HS-27A (cell line): Measurements from ENCODE around the gene ZNF500.
"Not testable (repeated sequence)": the region's sequence is repeated elsewhere in the genome, so short reads cannot be mapped to it uniquely, and the experiment has no call there.

Source experiments
- DNase-seq: peaks from one replicate; pipeline ENCODE4 v3.0.0-alpha.2; 2012; ENCODE audit warnings: low read depth, missing footprints

Gene ZNF500

DNA sequence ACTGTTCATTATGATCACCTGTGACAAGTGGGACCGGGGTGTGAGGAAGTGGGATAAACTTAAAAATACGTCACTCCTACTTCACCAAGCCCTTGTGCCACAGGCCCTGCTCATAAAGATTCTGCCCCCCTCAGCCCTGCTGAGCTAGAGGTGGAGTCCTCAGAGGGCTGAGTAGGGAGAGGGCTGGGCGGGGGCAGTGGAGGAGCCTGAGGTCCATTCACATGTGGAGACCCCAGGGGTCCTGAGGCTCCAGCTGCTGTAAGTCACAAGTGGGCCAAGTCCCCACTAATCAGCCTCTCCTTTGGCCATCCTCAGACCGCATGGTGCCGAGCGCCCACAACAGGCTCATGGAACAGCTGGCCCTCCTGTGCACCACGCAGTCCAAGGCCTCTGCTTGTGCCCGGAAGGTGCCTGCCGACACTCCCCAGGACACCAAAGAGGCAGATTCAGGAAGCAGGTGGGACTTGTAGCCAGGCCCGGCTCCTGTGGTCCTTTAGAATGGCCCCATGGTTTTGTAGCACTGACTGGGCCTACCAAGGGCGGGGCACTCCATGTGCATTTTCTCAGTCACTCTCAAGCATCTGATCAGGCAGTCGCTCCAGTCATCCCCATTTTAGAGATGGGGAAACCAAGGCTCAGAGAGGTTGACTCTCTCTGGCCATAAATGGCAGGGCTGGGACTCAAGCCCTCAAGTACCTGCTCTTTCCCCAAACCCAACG lies 22.2 kb downstream of the ZNF500 start:
- DNase-seq = no peak

- no peak for DNase-seq
These were observed 23.6 kb downstream of the ZNF500 start for GRCh38 chr16:4743226-4743878.

- DNase-seq = not testable (repeated sequence)
These were observed 28.6 kb downstream of the ZNF500 start for GRCh38 chr16:4738370-4738769.

DNA sequence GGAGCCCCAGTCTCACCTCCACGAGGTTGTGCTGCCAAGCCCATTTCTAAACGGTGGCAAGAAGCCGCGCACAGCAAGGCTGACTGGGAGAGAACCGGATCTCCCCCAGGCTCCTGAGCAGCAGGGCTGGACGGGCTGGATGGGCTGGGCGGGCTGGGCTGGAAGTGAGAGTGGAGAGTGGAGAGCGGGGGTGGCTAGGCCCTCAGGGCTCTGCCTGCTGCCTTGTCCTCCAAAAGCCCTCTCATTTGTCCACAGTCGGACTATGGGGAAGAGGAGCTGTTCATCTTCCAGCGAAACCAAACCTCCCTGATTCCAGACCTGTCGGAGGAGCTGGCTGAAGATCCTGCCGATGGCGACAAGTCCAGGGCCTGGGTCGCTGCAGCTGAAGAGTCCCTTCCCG lies 29.4 kb downstream of the ZNF500 start:
- no peak for DNase-seq

DNA sequence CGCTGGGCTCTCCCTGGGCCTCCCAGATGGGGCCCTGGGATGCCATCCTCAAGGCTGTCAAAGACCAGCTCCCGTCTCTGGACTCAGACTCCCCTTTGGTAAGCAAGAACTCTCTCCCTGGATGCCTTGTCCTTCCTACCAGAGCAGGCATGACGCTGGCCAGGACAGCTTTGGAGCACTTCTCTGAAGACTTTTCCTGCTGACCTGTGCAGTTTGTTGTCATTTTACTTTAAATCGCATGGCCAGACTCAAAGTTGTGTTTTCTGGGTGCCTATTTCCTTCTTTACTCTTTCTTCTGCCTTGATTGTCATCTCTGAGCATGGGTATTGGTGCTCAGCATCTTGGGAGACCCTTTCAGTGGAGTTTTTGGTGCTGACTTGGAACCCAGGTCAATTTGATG lies 30.4 kb downstream of the ZNF500 start:
- no peak for DNase-seq

DNA sequence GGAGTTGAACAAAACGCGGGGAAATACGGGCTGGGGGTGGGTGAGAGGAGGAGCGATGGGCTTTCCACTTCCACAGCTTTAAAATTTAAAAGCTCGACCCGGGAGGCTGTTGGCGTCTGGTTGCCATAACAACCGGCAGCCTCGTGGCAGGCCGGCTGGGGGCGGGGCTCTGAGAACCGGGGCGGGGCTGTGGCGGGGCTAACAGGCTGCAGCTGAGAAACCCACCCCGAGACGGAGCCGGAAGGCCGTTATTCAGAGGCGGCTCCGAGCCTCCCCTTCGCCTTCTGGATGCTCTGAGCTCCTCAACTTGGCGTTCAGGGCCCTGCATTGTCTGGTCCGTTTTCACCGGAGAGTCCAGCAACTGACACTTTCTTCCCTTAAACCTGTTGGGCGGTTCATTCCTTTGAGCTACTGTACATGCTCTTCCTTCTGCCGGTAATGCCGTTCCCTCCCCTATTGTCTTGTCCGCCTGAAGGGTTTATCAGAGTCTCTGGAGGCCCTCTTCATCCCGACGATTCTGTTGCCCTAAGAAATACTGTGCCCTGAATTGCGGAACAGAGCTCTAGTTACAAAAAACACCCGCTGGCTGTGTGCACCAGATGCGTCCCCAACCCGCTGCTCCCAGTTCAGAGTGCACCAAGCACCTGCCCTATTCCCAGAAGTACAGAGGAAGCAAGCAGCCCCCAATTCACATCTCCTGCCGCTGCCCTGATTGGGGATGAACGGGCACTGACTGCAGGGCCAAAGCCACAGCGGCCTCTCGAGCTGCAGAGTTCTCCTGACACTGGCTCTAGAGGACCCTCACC lies 32.0 kb downstream of the ZNF500 start:
- DNase-seq = peak; percentile 38

DNA sequence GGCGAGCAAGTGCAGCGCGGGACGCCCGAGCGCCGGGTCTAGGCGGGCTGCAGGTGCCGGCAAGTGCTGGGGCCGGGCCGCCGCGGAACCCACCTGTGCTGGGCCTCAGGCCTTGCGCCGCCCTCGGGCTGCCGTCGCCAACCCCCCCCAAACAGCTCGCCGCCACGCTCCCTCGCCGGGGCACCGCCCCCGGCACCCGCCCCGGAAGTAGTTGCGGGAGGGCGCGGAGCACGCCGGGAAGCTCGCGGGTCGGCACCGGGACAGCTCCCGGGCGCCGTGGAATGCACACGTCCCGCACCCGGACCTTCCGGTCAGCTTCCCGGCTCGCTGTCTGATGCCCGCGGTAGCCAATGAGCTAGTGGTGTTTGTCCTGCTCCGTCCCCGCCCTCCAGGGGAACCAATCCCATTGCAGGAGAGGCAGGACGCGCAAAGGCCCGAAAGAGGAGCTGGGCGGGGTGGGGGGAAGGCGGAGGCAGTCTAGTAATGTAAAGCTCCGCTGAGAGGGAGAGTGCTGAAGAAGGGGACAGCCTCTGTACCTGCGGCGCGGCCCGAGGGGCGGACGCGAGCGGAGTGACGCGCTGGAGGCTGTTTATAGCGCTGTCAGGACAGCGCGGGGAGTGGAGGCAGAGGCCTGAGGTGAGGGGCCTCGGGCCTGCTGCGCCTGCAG lies 32.8 kb downstream of the ZNF500 start, which contains the start of the genes ANKS3 and DNAAF8:
TSS of gene ANKS3 (minus strand) at position 209 of the 667 bp plus-strand sequence. CDS start 4,122 bp downstream, outside the sequence.
TSS of gene DNAAF8 (plus strand) at position 475 of the 667 bp plus-strand sequence. CDS start 1,978 bp downstream, outside the sequence.
- DNase-seq = peak; percentile 84

- DNase-seq = no peak
These were observed 33.3 kb downstream of the ZNF500 start for GRCh38 chr16:4733747-4734062.

- DNase-seq = no peak
These were observed 33.7 kb downstream of the ZNF500 start for GRCh38 chr16:4733211-4733742.

DNA sequence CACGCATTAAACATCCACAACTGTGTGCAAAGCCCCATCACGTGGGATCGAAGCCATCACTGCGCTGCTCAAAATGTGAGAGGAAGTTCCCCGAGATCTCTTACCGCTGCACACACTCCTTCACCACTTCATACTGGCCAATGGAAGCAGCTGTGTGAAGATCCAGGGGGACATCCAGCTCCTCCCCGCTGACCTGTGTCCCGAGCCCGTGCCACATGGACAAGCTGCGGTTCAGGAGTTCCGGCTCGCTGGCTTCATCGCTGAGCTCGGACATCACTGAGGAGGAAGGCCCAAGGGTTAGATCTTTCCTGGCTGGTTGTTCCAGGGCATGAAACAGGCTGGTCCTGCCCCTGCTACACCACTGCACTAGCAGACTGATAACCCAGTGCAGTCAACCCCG lies 37.1 kb downstream of the ZNF500 start:
- no peak for DNase-seq

GRCh38 chr16:4728676-4729075 lies 38.3 kb downstream of the ZNF500 start:
- no peak for DNase-seq

DNA sequence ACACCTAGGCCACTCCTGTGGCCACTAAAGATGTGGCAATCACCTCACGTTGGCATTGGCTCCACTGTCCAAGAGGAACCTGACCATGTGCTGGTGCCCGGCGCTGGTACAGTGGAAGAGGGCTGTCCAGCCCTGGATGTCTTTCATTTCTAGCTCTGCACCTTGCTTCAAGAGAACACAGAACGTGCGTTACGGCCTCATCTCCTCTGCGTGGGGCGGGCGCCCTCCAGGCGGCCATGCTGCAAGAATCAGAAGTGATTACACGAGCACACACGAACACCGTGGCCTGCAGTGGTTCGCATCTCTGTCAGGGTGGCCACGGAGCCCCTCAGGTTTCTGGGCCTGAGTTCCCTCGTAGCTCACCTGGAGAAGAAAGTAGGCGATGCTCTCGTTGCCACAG lies 40.3 kb downstream of the ZNF500 start:
- DNase-seq = no peak

- no peak for DNase-seq
These were observed 42.2 kb downstream of the ZNF500 start for GRCh38 chr16:4724661-4725270.

- DNase-seq = no peak
These were observed 43.7 kb downstream of the ZNF500 start for GRCh38 chr16:4723071-4723767.

- DNase-seq = no peak
These were observed 48.5 kb downstream of the ZNF500 start for GRCh38 chr16:4718466-4718865.

DNA sequence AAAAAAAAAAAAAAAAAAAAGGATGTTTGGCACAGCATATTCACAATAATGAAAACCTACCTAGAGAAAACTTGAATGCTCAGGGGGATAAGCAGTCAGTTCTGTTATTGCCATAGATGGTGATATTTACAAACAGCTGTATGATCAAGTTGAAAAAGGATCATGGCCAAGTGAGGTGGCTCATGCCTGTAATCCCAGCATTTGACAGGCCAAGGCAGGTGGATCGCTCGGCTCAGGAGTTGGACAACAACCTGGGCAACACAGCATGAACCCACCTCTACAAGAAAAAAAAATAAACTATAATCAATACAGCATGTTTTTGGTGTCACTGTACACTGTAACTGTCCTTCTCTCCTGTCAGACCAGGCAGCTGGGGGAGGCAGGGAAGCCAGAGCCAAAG lies 52.0 kb downstream of the ZNF500 start:
- DNase-seq = no peak

DNA sequence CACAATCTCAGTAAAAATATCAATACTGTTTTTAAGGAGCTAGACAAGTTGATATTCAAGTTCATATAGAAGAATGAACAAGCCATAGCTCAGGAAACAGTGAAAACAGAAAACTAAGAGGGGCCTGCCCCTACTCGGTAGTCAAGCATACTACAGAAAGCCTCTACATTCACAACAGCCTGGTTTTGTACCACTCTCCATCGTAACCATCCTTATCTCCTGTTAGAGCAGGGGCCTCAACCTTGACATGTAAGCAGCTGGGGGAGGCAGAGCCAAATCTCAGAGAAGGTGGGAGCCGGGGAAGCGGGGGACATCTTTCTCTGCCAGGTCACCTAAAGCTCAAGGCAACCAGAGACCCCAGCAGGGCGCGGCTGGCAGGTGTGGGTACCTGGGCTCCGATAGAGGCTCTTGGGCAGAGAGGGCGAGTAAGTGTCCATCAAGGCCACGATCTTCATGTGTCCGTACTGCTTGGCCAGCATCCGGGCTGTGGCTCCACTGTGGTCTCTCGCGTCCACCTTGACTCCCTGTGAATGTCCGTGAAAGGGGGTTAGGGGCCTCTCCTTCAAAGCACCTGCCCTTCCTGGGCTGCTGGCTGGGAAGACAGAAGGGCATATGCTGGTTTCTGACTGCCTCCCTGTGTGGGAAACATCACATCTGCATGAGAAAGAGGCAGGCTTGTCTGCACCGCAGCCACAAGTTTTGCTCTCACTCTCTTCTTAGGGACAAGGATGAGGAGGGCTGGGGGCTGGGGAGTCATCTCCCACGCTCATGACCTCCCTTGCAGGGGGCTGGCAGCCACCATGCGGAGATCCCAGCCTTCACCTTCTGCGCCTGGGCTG lies 53.1 kb downstream of the ZNF500 start:
- DNase-seq = no peak

DNA sequence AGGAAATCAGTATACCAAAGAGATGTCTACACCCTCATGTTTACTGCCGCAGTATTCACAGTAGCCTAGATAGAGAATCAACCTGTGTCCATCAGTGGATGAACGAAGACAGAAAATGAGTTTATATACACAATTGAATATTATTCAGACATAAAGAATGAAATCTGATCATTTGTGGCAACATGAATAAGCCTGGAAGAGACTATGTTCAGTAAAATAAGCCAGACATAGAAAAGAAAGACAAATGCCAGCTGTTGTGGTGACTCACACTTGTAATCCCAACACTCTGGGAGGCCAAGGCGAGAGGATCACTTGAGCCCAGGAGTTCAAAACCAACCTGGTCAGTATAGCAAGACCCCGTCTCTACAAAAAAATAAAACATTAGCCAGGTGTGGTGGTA lies 57.5 kb downstream of the ZNF500 start:
- no peak for DNase-seq

- no peak for DNase-seq
These were observed 60.1 kb downstream of the ZNF500 start for GRCh38 chr16:4706871-4707270.

- no peak for DNase-seq
These were observed 62.0 kb downstream of the ZNF500 start for GRCh38 chr16:4704913-4705312.
